Amygdala (tissue), 56 donors: ENCODE data around the gene PRR13.

Experiments used
- DNase-seq, 56 donors: peaks; one replicate each; lab custom pipeline; 2025; lab: John Stamatoyannopoulos, UW

Gene PRR13

DNA sequence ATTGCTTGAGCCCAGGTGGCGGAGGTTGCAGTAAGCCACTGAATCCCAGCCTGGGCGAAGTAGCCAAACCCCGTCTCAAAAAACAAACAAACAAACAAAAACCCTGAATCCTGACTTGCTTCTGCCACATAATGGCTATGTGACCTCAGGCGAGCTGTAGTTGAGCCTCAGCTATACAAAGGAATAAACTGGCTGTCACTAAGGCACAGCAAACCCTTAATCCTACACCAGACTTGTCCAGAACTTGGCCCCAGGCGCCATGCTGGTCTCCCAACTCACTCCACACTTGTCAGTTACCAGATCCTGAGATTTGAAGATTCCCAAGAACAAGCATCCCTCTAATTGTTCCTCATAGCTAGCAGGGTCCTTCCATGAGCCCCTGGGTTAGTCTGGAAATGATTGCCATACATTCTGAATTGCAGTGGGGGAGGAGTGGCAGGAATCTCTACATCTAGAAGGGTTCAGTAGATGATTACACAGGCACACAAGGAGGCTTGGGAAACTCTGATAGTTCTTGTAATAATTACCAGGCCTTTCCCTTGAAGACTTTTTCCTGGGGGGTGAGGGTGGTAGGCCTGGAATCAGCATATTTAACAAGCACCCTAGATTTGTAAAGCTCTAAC, 47.8 kb downstream of the PRR13 start:
- no peak for DNase-seq

- DNase-seq, result no peak
Observed at GRCh38 chr12:53492188-53492587, 50.7 kb downstream of the PRR13 start.

GRCh38 chr12:53492830-53493609, 51.5 kb downstream of the PRR13 start:
- DNase-seq, result peak; percentile 44 to 97 (median 91)

- peak in 3 of 56 donors; percentile 32 to 48 (median 47) for DNase-seq
Observed at GRCh38 chr12:53493610-53494391, 52.3 kb downstream of the PRR13 start.
